H1 (cell line): ENCODE data around the gene ITGAE. TPM values are rescaled to one million over a fixed set of nuclear protein-coding genes. Genes with fewer than 3 reads are reported as not detected.

ENCODE experiments used
- CTCF ChIA-PET: fragments of 300-600 bp; sonication (Branson Sonifier 250); formaldehyde crosslinking; loops from one replicate; lab custom pipeline; 2021; ENCODE audit not compliant: partially characterized antibody; lab: Charles Lee
- POLR2A ChIA-PET: fragments of 300-600 bp; sonication (Branson Sonifier 250); formaldehyde crosslinking; loops from one replicate; lab custom pipeline; 2021; ENCODE audit warnings: inconsistent platforms; ENCODE audit not compliant: partially characterized antibody; lab: Charles Lee
- DNase-seq, 2 experiments: peaks; one replicate each; pipeline versions ENCODE4 v3.0.0 to v3.0.0-alpha.2; 2010 to 2022; ENCODE audit warnings: low spot score in 2 of 2, low read depth in 1 of 2, mixed read lengths in 1 of 2
- FAIRE-seq: peaks from 2 replicates; lab custom pipeline; 2011; peaks lifted over from hg19 to GRCh38; lab: Jason Lieb, UNC
- H2AFZ ChIP-seq: 2 replicates; pipeline ENCODE4 v1.8.1; 2012; ENCODE audit warnings: low read length, inconsistent platforms
- H2AK5ac ChIP-seq: 2 replicates; pipeline ENCODE4 v1.6.1; 2013; ENCODE audit warnings: low read depth, low read length
- H2BK120ac ChIP-seq: replicated peaks from 2 replicates; pipeline ENCODE3; 2013; ENCODE audit warnings: low read depth, low read length, inconsistent platforms
- H2BK12ac ChIP-seq: 2 replicates; pipeline ENCODE4 v1.6.1; 2013; ENCODE audit warnings: low read depth, low read length
- H2BK15ac ChIP-seq: 2 replicates; pipeline ENCODE4 v1.6.1; 2013; ENCODE audit warnings: low read length
- H2BK20ac ChIP-seq: 2 replicates; pipeline ENCODE4 v1.6.1; 2013; ENCODE audit warnings: low read length
- H2BK5ac ChIP-seq: 2 replicates; pipeline ENCODE4 v1.6.1; 2013; ENCODE audit warnings: low read depth, low read length
- H3K14ac ChIP-seq: 2 replicates; pipeline ENCODE4 v1.6.1; 2013; ENCODE audit warnings: inconsistent platforms; ENCODE audit not compliant: insufficient read length
- H3K18ac ChIP-seq: 2 replicates; pipeline ENCODE4 v1.6.1; 2013; ENCODE audit warnings: low read length; ENCODE audit errors: extremely low read depth
- H3K23ac ChIP-seq: 2 replicates; pipeline ENCODE4 v1.6.1; 2013; ENCODE audit warnings: inconsistent platforms; ENCODE audit not compliant: insufficient read length
- H3K23me2 ChIP-seq: 2 replicates; pipeline ENCODE4 v1.6.1; 2013; ENCODE audit warnings: low read depth, low read length
- H3K27ac ChIP-seq: 2 replicates; pipeline ENCODE4 v1.6.1; 2011; ENCODE audit warnings: low read depth, low read length, inconsistent platforms
- H3K27me3 ChIP-seq, 4 experiments: replicated peaks in 1 of 4; 1 replicate in 1 of 4; 2 replicates in 3 of 4; pipeline versions ENCODE4 v1.6.1 to v1.8.1; 2011 to 2013; ENCODE audit warnings: low read length in 3 of 4, mild to moderate bottlenecking in 3 of 4, inconsistent platforms in 2 of 4, mixed read lengths in 2 of 4, moderate library complexity in 1 of 4; ENCODE audit not compliant: control insufficient read depth in 3 of 4, insufficient read depth in 3 of 4; ENCODE audit errors: extremely low read depth in 1 of 4
- H3K36me3 ChIP-seq, 4 experiments: 2 replicates each; pipeline versions ENCODE4 v1.6.1 to v1.8.1; 2011 to 2013; ENCODE audit warnings: mild to moderate bottlenecking in 4 of 4, low read length in 3 of 4, moderate library complexity in 2 of 4, control low read depth in 1 of 4, inconsistent platforms in 1 of 4; ENCODE audit not compliant: insufficient read depth in 4 of 4, control insufficient read depth in 2 of 4
- H3K4ac ChIP-seq: replicated peaks from 2 replicates; pipeline ENCODE3; 2013; ENCODE audit warnings: low read length, low read depth, mixed read lengths, inconsistent platforms; ENCODE audit not compliant: insufficient read length
- H3K4me1 ChIP-seq, 4 experiments: replicated peaks in 1 of 4; 1 replicate in 1 of 4; 2 replicates in 3 of 4; pipeline versions ENCODE4 v1.6.1 to v1.8.1; 2011 to 2013; ENCODE audit warnings: low read length in 3 of 4, inconsistent platforms in 2 of 4, mixed read lengths in 1 of 4; ENCODE audit not compliant: insufficient read depth in 4 of 4, control insufficient read depth in 3 of 4
- H3K4me2 ChIP-seq, 2 experiments: 2 replicates each; pipeline versions ENCODE4 v1.6.1 to v1.8.1; 2011 to 2013; ENCODE audit warnings: low read depth in 2 of 2, low read length in 2 of 2, control low read depth in 1 of 2, inconsistent platforms in 1 of 2, mild to moderate bottlenecking in 1 of 2; ENCODE audit not compliant: insufficient read depth in 1 of 2
- H3K4me3 ChIP-seq, 4 experiments: fragments of 200-600, 300-600 bp in 1 of 4; sonication (generic), shearing (Covaris generic), sonication (Bioruptor Twin) in 1 of 4; 2 replicates each; pipeline versions ENCODE4 v1.5.1 to v1.8.1; 2011 to 2016; ENCODE audit warnings: low read length in 4 of 4, low read depth in 3 of 4, control low read depth in 2 of 4, inconsistent platforms in 2 of 4, mild to moderate bottlenecking in 2 of 4, mixed read lengths in 1 of 4, moderate library complexity in 1 of 4; ENCODE audit not compliant: insufficient read depth in 2 of 4; ENCODE audit errors: extremely low read depth in 1 of 4
- H3K56ac ChIP-seq: replicated peaks from 2 replicates; pipeline ENCODE3; 2013; ENCODE audit warnings: low read depth, mild to moderate bottlenecking, mixed read lengths, low read length, inconsistent platforms; ENCODE audit not compliant: insufficient read length
- H3K79me1 ChIP-seq: 2 replicates; pipeline ENCODE4 v1.6.1; 2013; ENCODE audit warnings: low read depth, low read length, control low read depth
- H3K79me2 ChIP-seq, 2 experiments: 2 replicates each; pipeline versions ENCODE4 v1.6.1 to v1.8.1; 2012 to 2013; ENCODE audit warnings: low read length in 2 of 2, mild to moderate bottlenecking in 2 of 2, inconsistent platforms in 1 of 2; ENCODE audit not compliant: insufficient read depth in 2 of 2, control insufficient read depth in 1 of 2
- H3K9ac ChIP-seq, 4 experiments: replicated peaks in 1 of 4; 1 replicate in 1 of 4; 2 replicates in 3 of 4; pipeline versions ENCODE4 v1.6.1 to v1.8.1; 2011 to 2013; ENCODE audit warnings: low read depth in 3 of 4, low read length in 3 of 4, control low read depth in 2 of 4, mild to moderate bottlenecking in 2 of 4, moderate library complexity in 2 of 4, inconsistent platforms in 1 of 4; ENCODE audit errors: extremely low read depth in 1 of 4
- H3K9me3 ChIP-seq, 2 experiments: 2 replicates each; pipeline versions ENCODE4 v1.6.1 to v1.8.1; 2012 to 2013; ENCODE audit warnings: mild to moderate bottlenecking in 2 of 2, moderate library complexity in 2 of 2, control low read depth in 1 of 2, inconsistent platforms in 1 of 2, low read depth in 1 of 2, low read length in 1 of 2, mixed read lengths in 1 of 2; ENCODE audit not compliant: insufficient read depth in 2 of 2
- H4K20me1 ChIP-seq, 2 experiments: replicated peaks in 1 of 2; 2 replicates each; pipeline versions ENCODE3 to v1.8.1; 2011 to 2013; ENCODE audit warnings: inconsistent platforms in 2 of 2, low read length in 2 of 2, mild to moderate bottlenecking in 1 of 2; ENCODE audit not compliant: insufficient read depth in 2 of 2, control insufficient read depth in 1 of 2
- H4K5ac ChIP-seq: 2 replicates; pipeline ENCODE4 v1.6.1; 2013; ENCODE audit warnings: low read length, low read depth, mixed read lengths, inconsistent platforms; ENCODE audit not compliant: insufficient read length
- H4K8ac ChIP-seq: 2 replicates; pipeline ENCODE4 v1.8.0; 2013; ENCODE audit warnings: mild to moderate bottlenecking, moderate library complexity, low read length, inconsistent platforms; ENCODE audit not compliant: insufficient read depth; ENCODE audit errors: extremely low read depth
- H4K91ac ChIP-seq: replicated peaks from 2 replicates; pipeline ENCODE3; 2013; ENCODE audit warnings: low read length, mixed read lengths, inconsistent platforms; ENCODE audit not compliant: insufficient read length
- ASH2L ChIP-seq: fragments of 200-600, 300-600 bp; sonication (generic); IDR thresholded peaks from one replicate; pipeline ENCODE4 v1.7.1; 2017; ENCODE audit warnings: low read length
- KDM5A ChIP-seq: fragments of 200-600 bp; IDR thresholded peaks from 2 replicates; pipeline ENCODE4 v1.7.1; 2012; ENCODE audit warnings: mild to moderate bottlenecking, low read length, inconsistent platforms, mixed read lengths
- MAFK ChIP-seq: IDR thresholded peaks from 2 replicates; pipeline ENCODE4 v1.6.1; 2012; ENCODE audit warnings: low read depth, mild to moderate bottlenecking, improper control_type of control experiment, low read length
- POU5F1 ChIP-seq: IDR thresholded peaks from 2 replicates; pipeline ENCODE4 v1.6.1; 2011; ENCODE audit warnings: low read depth, mild to moderate bottlenecking, low read length, moderate library complexity
- RXRA ChIP-seq: IDR thresholded peaks from 2 replicates; pipeline ENCODE4 v1.6.1; 2011; ENCODE audit warnings: low read depth, mild to moderate bottlenecking, low read length, moderate library complexity; ENCODE audit not compliant: insufficient read depth
- SIN3A ChIP-seq, 2 experiments: IDR thresholded peaks in 1 of 2; conservative IDR thresholded peaks in 1 of 2; 2 replicates each; pipeline ENCODE4 v1.6.1; 2011 to 2012; ENCODE audit warnings: low read length in 2 of 2, improper control_type of control experiment in 1 of 2, low read depth in 1 of 2, mild to moderate bottlenecking in 1 of 2
- SP2 ChIP-seq: IDR thresholded peaks from 2 replicates; pipeline ENCODE4 v1.6.1; 2012; ENCODE audit warnings: mild to moderate bottlenecking, low read length, inconsistent platforms
- WGBS, 2 experiments: shearing (Covaris generic) in 1 of 2; methylation state at CpG; one replicate each; pipeline versions ENCODE4 v1.1.6 to v1.1.7; 2013 to 2015; ENCODE audit warnings: low lambda C conversion rate in 2 of 2, mixed read lengths in 2 of 2, inconsistent platforms in 1 of 2, low coverage in 1 of 2, missing lambda C conversion rate in 1 of 2; ENCODE audit not compliant: insufficient replicate concordance in 2 of 2, insufficient coverage in 1 of 2, insufficient read length in 1 of 2; ENCODE audit errors: extremely low coverage in 1 of 2, missing lambda C conversion rate in 1 of 2; 5-methylcytosine and 5-hydroxymethylcytosine counted together
- polyA plus RNA-seq, 7 experiments: library from polyadenylated mRNA; depleted of rRNA in 3 of 7; stranded (reverse) in 5 of 7; unstranded in 2 of 7; fragments of >200 nt in 5 of 7; fragments of 200-250 nt in 2 of 7; gene quantifications; 1 replicate in 5 of 7; 2 replicates in 1 of 7; 4 replicates in 1 of 7; pipeline versions ENCODE4 v1.2.1 to v1.2.3, GENCODE V29; 2011 to 2013; ENCODE audit warnings: missing spikeins in 2 of 7, mixed read lengths in 2 of 7
- total RNA-seq: library from RNA; stranded (reverse); fragmentation: NEBNext Ultra II Directional; extraction: Animal tissue kit (Norgen Biotek cat#: 25700); gene quantifications from 2 replicates; pipeline ENCODE4 v1.2.1, GENCODE V29; 2021

Gene ITGAE
- total and polyA plus RNA-seq, 2 of the 8 experiments (the other 6 are each of a cell fraction or from before 2014, with no cell fraction given): 23.2 to 43.1 TPM

- peaks cover 2 to 9% of the 10 kb centered on the region in 2 experiments for H4K20me1 ChIP-seq
- no peak overlapping the region for H2AK5ac ChIP-seq
- H3K27ac ChIP-seq: no peak overlapping the region
- H3K18ac ChIP-seq: no peak overlapping the region
- H3K4me3 ChIP-seq: no peak overlapping the region
- H4K8ac ChIP-seq: 0 out of 2 replicates have a peak overlapping the region, but pooled peaks have one; percentile 1
- DNase-seq (no peak), FAIRE-seq (no peak)
- H3K79me2 ChIP-seq: no peaks in the 10 kb centered on the region
- H3K23ac ChIP-seq: no peak overlapping the region
- H3K9ac ChIP-seq: no peak overlapping the region
- WGBS, 2 experiments: 90% methylated on average over 12 of the region's 15 CpGs; no CpG with 5 or more reads in 1 of the 2 experiments
- no peaks in the 10 kb centered on the region for H3K79me1 ChIP-seq
- H3K14ac ChIP-seq: no peak overlapping the region
- no peak overlapping the region for H3K4ac ChIP-seq
- no peaks in the 10 kb centered on the region for H3K23me2 ChIP-seq
- H3K27me3 ChIP-seq: no peaks in the 10 kb centered on the region
- ChIA-PET CTCF (interaction anchor here (1.1 to 3.8 kb wide), 5 partner anchors 28 to 64 kb away, joined by 3 to 32 read pairs (median 7); no protein-coding TSS in a partner anchor), POLR2A (interaction anchor here (1.5 kb wide), 1 partner anchor 61 kb away, joined by 5 read pairs; no protein-coding TSS in a partner anchor)
- H2BK20ac ChIP-seq: no peak overlapping the region
- no peak overlapping the region for H2BK5ac ChIP-seq
- no peak overlapping the region for H4K5ac ChIP-seq
- no peak overlapping the region for H3K4me2 ChIP-seq
- H2BK12ac ChIP-seq: no peak overlapping the region
- H2BK15ac ChIP-seq: no peak overlapping the region
- H4K91ac ChIP-seq: no peak overlapping the region
- no peak overlapping the region for H2BK120ac ChIP-seq
- H3K36me3 ChIP-seq: peaks cover 0 to 5% (median 1%) of the 10 kb centered on the region in 4 experiments; a peak in 1 of 8 replicates
- H3K56ac ChIP-seq: no peak overlapping the region
- no peak overlapping the region for H2AFZ ChIP-seq
- H3K4me1 ChIP-seq: no peaks in the 10 kb centered on the region; a peak in 1 of 7 replicates
- H3K9me3 ChIP-seq: no peaks in the 10 kb centered on the region
- TF ChIP-seq ASH2L (no peak), MAFK (no peak), SP2 (no peak), RXRA (no peak), POU5F1 (no peak), SIN3A (conservative IDR thresholded peaks at IDR 0.05 in 1 of 2, IDR thresholded peaks at IDR 0.05 in 1 of 2; ENCODE audit: low read depth in 1 of 2, low read length in 2 of 2) (no peak), KDM5A (no peak)
These were observed 2.5 kb downstream of the ITGAE start for GRCh38 chr17:3798273-3799180.
